Frontal cortex (tissue), 4 donors: ENCODE data around the gene SUPT6H. TPM values are rescaled to one million over a fixed set of nuclear protein-coding genes. Genes with fewer than 3 reads are reported as not detected.

Experiments
- DNase-seq, 2 donors: peaks; one replicate each; pipeline ENCODE4 v3.0.0; 2012; ENCODE audit warnings: low spot score in 2 of 2
- FAIRE-seq: peaks from 2 replicates; lab custom pipeline; 2012; peaks lifted over from hg19 to GRCh38; lab: Jason Lieb, UNC
- total RNA-seq: library from RNA; depleted of rRNA; stranded (reverse); fragments of >200 nt; gene quantifications from one replicate; pipeline ENCODE4 v1.2.3, GENCODE V29; 2014
- donor health status: control.
- donor health status: control.
- donor health status: control.

Gene SUPT6H
- 28.9 TPM for total RNA-seq

DNA sequence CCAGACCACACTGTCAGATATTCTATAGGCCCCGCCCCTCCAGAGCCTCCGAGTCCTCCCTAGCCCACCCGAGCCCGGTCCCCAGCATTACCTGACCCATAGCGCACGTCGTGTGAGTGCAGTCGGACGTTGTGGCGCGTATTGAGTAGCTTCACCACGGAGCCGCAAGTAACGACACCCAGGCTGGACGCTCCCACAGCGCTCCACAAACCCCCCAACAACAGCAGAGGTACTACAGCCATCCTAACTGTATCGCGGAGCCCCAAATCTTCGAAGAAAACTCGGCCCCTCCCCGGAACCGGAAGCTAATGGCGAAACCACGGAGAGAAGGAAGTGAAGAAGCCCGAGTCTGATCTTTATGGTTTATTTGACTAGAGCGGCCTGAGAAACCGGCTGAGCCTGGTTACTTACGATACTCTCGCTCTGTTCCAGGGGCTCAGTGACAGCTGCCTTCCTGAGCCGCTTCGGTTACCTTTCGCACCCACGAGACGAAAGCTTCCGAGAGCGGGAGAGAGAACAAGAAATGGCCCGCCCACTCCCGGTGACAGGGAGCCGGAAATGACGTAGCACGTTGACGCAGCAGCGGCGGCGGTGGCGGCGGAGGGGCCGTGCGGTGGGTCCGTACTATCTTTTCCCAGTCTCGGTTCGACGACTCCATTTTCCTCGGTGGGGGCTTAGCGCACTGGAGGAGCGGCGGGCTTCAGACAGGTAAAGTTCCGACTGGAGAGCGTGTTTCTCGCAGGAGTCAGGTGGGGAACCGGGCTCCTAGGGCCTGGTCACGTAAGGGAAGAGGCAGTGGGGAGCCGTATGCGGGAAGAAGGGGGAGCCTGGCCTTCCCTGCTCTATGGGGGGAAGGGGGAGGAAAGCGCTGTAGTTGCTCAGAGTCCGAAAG is at the start of gene SUPT6H, which contains the start of gene SDF2:
Gene SUPT6H, plus strand, starts transcription at position 571 of the 892 bp plus-strand sequence. CDS start 11,197 bp downstream, outside the sequence.
Gene SDF2, minus strand, starts transcription at position 272 of the 892 bp plus-strand sequence. Its CDS starts 30 bp downstream, at position 242.
- DNase-seq = peak; percentile 91 to 94
- FAIRE-seq = no peak

DNA sequence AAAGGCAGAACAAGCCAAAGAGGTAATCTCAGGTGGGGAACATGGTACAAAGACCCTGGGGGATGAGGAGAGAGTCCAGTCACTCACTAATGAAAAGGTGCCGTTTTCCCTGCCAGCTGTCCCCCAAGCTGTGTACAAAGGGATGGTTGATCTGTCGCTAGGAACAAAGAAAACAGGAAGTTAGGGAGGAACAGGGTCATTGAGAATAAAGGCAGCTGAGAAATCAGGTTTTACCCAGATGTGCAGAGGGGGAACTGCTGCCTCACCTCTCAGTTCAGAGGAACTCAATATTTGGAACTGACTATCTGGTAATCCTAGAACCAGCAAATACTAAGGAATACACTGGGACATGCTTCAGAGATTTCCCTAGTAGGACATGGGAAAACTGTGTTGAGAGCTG is 49.5 kb upstream of the SUPT6H start:
- no peak for DNase-seq
- no peak for FAIRE-seq

DNA sequence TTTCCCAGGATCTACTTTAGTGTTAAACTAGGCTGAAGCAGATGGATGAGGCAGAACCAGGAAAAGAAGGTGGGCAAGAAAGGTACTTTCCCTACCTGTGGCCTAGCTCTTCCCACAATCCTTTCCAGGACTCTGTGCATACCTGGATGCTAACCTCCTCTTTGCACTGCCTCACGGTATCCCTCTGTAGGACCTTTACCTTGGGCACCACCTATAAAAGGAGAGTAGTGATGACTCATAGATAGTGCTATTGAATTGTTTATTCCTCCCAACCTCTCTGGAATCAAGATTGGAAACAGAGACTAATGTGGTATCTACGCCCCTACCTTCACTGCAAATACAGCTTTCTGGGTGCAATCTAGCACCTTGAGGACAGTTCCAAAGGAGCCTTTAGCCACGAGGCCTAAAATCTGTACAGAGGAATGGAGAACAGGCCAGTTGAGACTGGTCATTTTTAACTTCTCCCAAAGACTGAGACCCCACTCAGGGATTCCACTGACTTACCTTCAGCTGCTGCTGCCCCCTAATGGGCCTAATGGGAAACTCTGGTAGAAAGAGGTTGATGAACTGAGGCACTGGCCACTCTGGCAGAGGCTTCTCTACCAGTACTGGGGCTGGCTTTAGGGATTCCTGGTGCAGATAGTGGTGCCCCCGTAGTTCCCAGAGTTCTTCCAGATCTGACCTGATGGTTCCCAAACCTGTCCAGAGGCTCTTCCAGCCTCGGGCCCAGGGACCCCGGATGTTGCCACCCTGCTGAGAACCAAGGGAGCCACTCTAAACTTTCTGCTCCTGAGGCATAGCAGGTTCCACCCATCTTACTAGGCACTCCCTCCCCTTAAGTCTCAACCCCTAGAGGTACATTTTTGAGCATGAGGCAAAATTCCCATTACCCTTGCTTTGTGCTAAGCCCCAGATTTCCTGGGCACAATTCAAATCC is 48.8 kb upstream of the SUPT6H start:
- peak; percentile 35 to 45 for DNase-seq
- FAIRE-seq = no peak

DNA sequence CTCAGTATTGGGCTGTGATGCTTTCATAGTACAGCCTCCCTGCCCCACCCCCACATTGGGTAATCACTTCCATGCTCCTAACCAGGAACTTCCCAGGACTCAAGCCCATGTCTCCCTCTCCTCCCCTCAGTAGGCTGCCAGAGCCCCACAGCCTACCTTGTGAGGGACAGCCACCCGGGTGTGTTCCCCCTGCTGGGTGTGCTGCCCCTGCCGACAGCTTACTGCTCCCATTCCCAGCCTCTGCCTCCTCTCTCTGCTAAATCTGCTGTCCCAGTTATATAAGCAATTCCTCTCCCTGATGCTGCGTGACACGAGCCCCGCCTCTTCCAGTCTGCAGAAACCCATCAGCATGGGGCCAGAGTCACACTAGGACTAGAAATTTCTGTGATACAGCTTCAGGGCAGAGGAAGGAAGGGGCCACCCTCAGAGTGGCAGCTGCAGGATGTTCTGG is 48.0 kb upstream of the SUPT6H start, which contains the start of gene RSKR:
Gene RSKR, minus strand, starts transcription at position 255 of the 451 bp plus-strand sequence. Its CDS starts 24 bp downstream, at position 231.
- DNase-seq = peak in 1 of 2 donors; percentile 47
- no peak for FAIRE-seq

DNA sequence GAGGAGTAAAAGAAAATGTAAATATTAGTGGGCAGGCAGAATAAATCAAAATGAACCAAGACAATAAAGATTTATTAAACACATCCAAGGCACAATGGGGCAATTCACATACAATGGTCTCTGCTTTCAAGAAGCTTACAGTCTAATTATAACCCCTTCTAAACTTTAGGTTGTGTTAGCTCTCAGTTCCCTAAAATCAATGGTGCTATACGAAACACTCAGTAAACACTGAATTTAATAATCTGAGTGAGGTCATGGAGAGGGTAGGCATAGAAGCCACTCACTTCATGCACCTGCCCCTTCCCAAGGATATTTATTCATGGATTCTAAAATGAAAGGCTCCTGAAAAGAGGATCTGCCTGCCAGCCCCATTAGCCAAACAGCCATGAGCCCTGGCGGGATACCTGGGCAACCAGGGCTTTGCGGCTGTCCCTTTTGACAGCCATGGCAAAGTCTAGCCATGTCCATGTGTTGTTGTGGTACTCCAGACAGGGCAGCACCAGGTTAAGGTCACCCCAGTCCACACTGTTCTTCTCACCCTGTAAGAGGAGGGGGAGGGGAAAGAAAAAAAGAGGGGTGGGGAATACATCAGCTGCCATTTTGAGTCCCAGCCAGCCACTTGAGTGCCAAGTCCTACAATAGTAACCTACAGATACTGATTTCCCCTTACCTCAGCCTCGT is 46.6 kb upstream of the SUPT6H start:
- DNase-seq (no peak), FAIRE-seq (no peak)

DNA sequence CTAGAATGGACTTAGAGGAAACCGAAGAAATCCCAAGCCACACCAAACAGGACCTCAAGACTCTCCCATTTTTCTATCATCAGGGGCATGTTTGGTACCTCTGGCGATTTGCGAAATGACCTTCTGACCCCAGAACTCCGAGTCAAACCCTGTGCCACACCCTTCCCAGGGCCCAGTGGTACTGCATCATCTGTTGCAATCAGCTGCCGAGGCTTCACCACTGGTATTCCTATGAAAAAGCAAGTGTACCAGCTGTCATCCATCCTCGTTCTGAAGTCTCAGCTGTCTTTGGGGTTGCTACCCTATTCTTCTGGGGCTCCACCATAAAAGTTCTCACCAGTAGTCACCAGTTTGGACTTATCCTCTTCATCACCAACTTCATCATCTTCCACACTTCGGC is 45.7 kb upstream of the SUPT6H start:
- DNase-seq (no peak), FAIRE-seq (no peak)

DNA sequence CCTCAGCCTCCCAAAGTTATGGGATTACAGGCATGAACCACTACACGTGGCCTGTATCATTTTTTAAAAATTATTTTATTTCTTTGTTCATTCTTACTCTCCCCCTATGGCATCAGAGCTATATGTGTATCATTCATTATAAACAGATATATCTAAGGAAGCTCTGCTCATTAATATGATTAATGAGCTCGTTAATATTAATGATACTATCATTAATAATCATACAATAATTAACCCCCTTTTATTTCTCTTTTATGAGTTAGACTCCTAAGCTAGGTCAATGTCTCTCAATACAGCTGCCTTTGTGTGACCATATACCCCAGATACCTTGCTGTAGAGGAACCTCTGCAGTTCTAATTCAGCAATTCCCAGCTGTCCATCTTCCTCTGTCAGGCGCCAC is 43.5 kb upstream of the SUPT6H start:
- DNase-seq (no peak), FAIRE-seq (no peak)

DNA sequence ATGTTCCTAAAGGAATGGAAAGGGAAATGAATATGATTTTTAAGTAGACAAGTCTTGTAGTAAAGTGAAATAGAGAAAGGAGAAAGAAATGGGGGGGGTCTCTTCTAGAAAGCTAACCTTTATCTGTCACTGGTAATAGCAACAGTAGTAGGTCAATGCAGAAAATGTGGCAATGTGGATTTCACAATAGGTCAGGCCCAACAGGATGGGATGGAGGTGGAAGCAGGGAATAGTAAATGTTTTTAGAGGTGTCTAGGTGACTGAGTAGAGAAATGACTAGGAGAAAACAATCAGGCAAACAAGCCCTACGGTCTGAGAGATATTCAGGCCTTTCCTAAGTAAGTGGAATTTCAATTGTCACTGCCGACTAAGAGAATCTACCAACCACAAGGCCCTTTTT is 42.0 kb upstream of the SUPT6H start:
- FAIRE-seq = no peak
- DNase-seq = no peak

DNA sequence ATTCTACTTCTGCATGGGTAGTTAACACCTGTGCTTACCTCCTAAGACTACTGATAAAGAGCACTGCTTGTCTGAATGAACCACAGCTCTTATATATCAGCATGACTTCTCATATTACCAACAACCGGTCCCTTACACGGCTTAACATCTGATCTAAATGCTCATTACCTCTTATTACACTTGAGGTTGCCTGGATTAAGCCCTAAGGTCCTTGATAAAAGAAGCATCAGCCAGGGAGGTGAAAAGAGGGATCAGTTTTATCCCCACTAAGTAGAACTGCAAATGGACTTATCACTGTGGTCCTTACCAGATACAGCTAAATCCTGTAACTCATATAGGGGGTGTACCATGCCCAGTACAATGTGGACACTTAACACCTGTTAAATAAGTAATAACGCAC is 39.8 kb upstream of the SUPT6H start:
- DNase-seq (no peak), FAIRE-seq (no peak)

DNA sequence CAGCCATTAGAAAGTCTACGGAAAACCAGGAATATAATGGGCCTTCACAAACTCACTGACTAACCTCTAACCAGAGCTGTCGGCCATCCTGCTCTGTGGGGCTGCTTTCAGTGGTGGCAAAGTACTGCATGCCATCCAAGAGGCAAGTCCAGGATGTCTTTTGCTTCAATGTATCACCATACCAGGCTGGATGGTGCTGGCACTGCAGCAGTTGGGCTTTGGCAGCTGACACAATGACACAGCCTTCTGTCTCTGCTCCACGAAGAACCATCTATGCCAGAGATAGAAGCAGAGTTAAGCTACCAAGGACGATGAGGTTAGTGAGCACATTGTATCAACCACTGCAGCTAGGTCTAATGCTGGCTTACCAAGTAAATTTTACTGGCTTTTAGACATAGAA is 38.3 kb upstream of the SUPT6H start:
- DNase-seq (no peak), FAIRE-seq (no peak)

DNA sequence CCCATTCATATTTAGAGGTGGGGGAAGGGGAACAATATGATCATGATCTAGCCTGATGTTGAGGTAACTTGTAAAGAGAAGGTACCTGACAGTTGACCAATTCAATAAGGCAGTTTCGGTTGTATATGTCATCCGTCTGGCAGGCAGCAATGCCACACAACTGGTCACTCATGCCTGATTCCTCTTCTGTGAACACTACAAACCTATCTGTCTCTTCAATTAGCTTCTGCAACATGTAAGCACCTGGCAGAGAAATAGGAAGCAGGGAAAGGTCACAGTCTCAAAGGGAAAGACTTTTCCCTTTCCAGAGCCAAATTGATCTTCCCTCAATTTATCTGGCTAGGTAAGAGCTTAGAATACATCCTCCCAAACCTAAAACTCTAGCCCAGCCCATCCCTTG is 37.9 kb upstream of the SUPT6H start:
- no peak for DNase-seq
- no peak for FAIRE-seq

DNA sequence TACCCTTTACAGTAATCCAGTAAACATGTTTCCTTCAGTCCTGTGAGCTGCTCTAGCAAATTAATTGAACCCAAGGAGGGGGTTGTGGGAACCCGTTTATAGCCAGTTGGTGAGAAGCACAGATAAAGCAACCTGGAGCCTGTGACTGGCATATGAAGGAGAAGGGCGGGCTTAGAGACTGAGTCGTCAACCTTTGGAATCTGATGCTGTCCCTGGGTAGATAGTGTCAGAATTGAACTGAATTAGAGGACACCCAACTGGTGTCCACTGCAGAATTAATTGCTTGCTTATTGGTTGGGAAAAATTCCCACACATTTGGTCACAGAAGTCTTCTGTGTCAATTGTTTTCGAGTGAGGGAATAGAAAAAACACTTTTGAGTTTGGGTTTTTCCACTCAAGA is 35.2 kb upstream of the SUPT6H start:
- FAIRE-seq = no peak
- no peak for DNase-seq

DNA sequence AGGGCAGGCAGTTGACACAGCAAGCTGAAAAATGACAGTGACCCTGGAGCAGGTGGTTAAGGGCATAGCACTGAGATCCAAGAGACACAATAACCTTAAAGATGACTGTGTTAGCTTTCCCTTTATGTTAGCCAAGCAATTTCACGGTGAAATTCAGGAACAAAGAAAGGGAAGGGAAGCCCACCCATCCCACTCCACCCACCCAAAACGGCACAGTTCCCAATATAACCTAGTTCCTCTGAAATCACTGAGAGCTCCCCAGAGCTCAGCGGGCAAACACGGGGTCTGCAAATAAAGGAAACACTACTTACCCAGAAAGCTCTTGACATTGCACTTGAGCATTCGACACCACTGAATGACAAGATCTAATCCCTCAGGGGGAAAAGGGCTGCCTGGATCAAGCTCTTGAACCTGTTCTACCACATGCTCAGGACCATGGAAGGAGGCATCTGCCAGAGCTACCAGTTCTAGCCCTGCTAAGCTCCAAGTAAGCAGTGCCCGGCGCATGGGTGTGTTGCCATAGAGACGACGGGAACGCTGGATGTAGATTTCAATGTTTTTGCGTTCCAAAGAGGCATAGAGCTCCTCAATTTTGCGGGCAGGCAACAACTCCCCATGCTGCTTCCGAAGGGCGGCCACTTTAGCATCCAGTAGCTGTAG is 27.7 kb upstream of the SUPT6H start:
- no peak for FAIRE-seq

DNA sequence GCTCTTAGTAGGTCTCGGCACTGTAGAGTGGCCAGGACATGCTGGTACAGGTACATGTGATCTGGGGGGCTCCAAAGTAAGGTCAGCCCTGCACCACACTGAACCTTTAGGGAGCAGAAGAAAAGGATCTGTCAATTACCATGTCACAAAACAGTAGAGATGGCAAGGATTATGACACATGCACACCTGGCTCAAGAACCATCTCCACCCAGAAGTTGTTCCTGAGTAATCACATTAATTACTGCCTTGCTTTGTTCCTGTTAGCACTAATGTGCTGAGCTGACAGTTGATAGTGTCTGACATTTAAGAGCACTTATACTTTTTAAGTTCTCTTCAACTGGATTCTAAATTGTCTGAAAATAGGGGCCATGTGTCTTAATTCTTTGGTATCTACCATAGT is 26.5 kb upstream of the SUPT6H start:
- no peak for DNase-seq

More for the DNA sequence above, 27.7 kb upstream of the SUPT6H start:
- no peak for DNase-seq

DNA sequence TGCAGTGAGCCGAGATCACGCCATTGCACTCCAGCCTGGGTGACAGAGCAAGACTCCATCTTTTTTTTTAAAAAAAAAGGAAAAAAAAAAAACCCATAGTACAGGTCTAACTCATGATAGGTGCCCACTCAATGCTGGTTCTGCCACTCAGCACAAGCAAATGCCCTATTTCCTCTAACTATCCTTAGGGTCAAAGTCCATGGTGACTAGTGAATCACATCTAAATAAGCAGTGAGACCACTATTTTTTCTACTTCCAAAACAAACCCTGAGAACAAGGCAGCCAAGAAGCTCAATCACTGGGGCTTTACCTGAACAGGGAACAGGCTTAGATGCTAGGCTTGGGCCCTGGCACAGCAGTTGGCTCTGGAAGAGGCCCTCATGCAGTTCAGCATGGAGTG is 20.4 kb upstream of the SUPT6H start:
- no peak for FAIRE-seq
- DNase-seq = no peak

More for the DNA sequence above, 26.5 kb upstream of the SUPT6H start:
- no peak for FAIRE-seq

DNA sequence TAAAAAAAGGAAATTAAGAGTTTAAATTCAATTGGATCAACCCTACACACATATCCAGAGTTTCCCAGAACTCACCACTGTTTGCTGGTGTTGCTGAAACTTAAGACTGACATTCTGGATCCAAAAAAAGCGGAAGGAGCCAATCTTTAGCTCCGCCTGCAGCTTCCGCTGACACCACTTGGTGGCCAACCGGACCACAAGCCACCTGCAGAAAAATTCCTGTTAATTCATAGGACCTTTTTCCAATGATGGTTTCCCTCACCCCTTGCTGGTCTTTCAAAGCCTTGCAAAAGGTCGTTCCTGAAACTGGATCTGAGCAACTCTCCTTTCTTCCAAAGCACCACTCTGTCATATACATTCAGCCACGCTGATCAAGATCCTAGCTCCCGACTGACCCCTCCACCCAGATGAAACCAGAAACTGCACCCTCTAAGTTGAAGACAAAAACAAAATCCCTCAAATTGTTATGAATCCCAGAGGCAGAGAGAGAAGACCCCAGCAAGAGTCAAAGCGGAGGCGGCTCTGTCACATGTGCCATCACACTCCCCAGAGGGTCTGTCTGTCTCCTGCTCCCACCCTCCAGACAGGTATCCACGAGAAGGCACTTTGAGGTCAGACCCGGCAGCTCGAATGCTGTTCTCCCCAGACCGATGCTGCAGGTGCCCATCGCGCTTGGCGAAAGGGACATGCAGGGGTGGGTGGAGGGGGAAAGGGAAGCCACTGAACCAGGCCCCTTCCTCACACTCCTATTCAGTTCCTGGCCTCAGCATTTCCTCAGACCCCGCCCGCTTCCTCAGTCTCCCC is 17.8 kb upstream of the SUPT6H start:
- FAIRE-seq (no peak), DNase-seq (peak; percentile 36 to 53)

DNA sequence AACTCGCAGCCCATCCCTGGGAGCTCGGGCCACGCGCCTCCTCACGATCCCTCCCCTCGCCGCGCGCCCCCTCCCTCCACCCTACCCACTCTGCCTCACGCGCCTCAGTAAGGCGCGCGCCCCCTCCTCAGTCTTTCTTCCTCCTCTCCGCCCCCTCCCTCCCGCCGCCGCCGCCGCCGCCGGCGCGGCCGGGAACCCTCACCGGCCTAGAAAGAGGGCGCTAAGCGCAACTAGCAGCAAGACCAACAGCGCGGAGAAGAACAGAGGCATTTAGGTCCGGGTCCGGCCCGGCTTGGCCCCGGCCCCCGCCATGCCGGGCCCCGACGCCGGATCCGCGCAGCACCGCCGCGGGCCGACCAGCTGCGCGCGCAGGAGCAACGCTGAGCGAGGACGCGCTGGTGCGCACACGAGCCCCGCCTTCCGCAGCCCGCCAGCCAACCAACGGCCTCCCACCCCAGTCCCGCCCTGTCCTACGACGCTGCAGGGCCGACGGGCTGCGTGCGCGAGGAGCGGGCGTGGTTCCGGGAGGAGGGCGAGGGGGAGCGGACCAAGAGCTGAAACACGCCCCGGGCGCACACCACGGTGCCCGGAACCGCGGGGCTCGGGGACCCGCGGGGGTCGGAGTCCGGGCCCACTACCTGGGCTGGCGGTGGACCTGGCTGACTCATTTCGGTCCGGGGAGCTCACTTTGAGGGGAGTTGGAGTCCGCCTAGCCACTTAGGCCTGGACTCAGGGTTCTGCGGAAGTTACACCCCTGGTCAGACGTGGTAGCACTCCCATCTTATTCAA is 17.0 kb upstream of the SUPT6H start, which contains the start of gene BLTP2:
Gene BLTP2, minus strand, starts transcription at position 372 of the 789 bp plus-strand sequence. Its CDS starts 102 bp downstream, at position 270.
- no peak for FAIRE-seq

DNA sequence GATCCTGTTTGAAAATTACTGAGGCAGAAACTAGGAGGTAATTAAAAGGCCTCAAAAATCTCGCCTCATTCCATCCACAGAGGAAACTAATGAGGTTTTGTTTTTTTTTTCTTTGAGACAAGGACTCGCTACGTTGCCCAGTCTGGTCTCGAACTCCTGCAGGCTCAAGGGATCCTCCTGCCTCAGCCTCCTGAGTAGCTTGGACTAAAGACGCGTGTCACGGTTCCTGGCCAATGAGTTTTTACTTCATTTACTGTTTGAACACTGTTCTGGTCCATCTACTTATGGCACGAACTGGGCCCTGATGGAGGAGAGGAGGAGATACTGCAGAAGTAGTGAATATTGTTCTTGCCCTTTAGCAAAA is 16.4 kb upstream of the SUPT6H start:
- FAIRE-seq = no peak
- DNase-seq = no peak

More for the DNA sequence above, 17.0 kb upstream of the SUPT6H start, which contains the start of gene BLTP2:
- peak; percentile 99 for DNase-seq
